ENCODE measurements around the gene USP10. TPM values are rescaled to one million over a fixed set of nuclear protein-coding genes. Genes with fewer than 3 reads are reported as not detected.
A peak's percentile ranks its signal among the peaks of the same experiment; 100 is the strongest.

The USP10 gene
- polyA plus RNA-seq, 3 donors, result 38.7 to 115 (median 90.9) TPM

DNA sequence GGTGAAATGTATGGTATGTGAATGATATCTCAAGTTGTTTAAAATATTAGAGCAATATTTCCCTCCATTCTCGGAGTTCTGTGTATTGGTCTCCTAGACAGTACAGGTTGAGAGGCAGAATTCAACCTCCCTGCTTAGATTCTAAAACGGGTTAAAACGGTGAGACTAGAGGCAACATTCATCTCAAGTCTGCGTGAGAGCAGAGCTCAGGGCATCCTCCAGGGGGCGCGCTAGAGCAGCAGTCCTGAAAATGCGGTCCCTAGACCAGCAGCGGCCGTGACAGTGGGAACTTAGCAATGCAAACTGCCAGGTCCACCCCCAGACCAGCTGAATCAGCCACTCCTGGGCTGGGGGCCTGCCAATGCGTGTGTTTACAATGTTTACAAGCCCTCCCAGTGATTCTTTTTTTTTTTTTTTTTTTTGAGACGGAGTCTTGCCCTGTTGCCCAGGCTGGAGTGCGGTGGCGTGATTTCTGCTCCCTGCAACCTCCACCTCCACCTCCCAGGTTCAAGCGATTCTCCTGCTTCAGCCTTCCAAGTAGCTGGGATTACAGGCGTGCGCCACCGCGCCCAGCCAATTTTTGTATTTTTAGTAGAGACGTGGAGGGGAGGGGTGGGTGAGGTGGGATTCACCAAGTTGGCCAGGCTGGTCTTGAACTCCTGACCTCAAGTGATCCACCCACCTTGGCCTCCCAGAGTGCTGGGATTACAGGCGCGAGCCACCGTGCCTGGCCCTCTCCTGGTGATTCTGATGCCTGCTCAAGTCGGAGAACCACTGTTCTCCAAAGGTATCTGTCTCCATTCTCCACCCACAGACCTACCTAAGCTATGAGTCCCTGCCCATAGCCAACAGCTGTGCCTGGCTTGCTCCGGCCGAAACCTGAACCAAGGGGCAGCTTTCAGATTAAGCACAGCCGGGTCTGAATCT lies 27.3 kb upstream of the USP10 start:
- Mint-ChIP-seq H3K27ac (no peak overlapping the region), H3K4me1 (peaks cover 16% of the 10 kb centered on the region), H3K36me3 (peaks cover 11 to 17% of the 10 kb centered on the region in 2 donors), H3K9me3 (no peaks in the 10 kb centered on the region), H3K27me3 (ENCODE audit: low read depth in 3 of 3) (peaks cover 0 to 11% (median 3%) of the 10 kb centered on the region in 3 donors), H3K4me3 (peak overlapping the region in 1 of 2 donors; percentile 42)
- WGBS (ENCODE audit: insufficient coverage), result 37% methylated on average over 16 of the region's 26 CpGs
- Histone ChIP-seq H3K27ac (ENCODE audit: low read depth in 1 of 2, low read length in 2 of 2) (no peak overlapping the region), H2AFZ (ENCODE audit: insufficient read depth, low read depth, low read length, poor library complexity, severe bottlenecking) (no peak overlapping the region), H4K20me1 (ENCODE audit: insufficient read depth, low read length) (peaks cover 8% of the 10 kb centered on the region), H3K4me2 (replicated peaks; ENCODE audit: extremely low read depth, low read length, poor library complexity, severe bottlenecking) (no peak overlapping the region), H3K4me1 (ENCODE audit: control insufficient read depth in 1 of 2, insufficient read depth in 2 of 2, low read length in 2 of 2) (peaks cover 4 to 12% of the 10 kb centered on the region in 2 donors), H3K4me3 (replicated peaks in 1 of 3; ENCODE audit: low read depth in 2 of 3, low read length in 3 of 3) (no peak overlapping the region), H3K9ac (ENCODE audit: insufficient read depth, low read length, poor library complexity, severe bottlenecking) (no peak overlapping the region), H3K36me3 (replicated peaks in 1 of 2; ENCODE audit: control insufficient read depth in 1 of 2, insufficient read depth in 2 of 2, low read length in 2 of 2) (peaks cover 3 to 12% of the 10 kb centered on the region in 2 donors), H3K9me3 (replicated peaks in 1 of 2; ENCODE audit: control insufficient read depth in 1 of 2, insufficient read depth in 1 of 2, low read length in 2 of 2) (no peaks in the 10 kb centered on the region), H3K27me3 (ENCODE audit: control insufficient read depth in 2 of 2, insufficient read depth in 2 of 2, low read length in 2 of 2) (no peaks in the 10 kb centered on the region), H3K79me2 (ENCODE audit: insufficient read depth, low read length) (no peaks in the 10 kb centered on the region)
- intact Hi-C loops (cut with micrococcal nuclease), result loop anchor here (1.0 to 10.0 kb wide), 3 partner anchors 52 to 302 kb away; no protein-coding TSS in a partner anchor
- DNase-seq, result peak; percentile 74 to 86 (median 80)
- peak; percentile 86 for TF ChIP-seq CTCF (IDR thresholded peaks at IDR 0.05)

GRCh38 chr16:84673203-84673535 lies 26.6 kb upstream of the USP10 start:
- H3K27ac Mint-ChIP-seq, result no peak overlapping the region
- no peaks in the 10 kb centered on the region for H3K79me2 ChIP-seq (ENCODE audit: insufficient read depth, low read length)
- no peaks in the 10 kb centered on the region for H3K9me3 ChIP-seq (replicated peaks in 1 of 2; ENCODE audit: control insufficient read depth in 1 of 2, insufficient read depth in 1 of 2, low read length in 2 of 2)
- peak in 2 of 3 donors; percentile 15 to 27 for DNase-seq
- no peak overlapping the region for H3K4me3 ChIP-seq (replicated peaks in 1 of 3; ENCODE audit: low read depth in 2 of 3, low read length in 3 of 3)
- TF ChIP-seq CTCF (IDR thresholded peaks at IDR 0.05), result no peak
- H3K4me1 ChIP-seq (ENCODE audit: control insufficient read depth in 1 of 2, insufficient read depth in 2 of 2, low read length in 2 of 2), result peaks cover 4 to 12% of the 10 kb centered on the region in 2 donors
- WGBS (ENCODE audit: insufficient coverage), result 66% methylated on average over 2 of the region's 3 CpGs
- no peaks in the 10 kb centered on the region for H3K27me3 ChIP-seq (ENCODE audit: control insufficient read depth in 2 of 2, insufficient read depth in 2 of 2, low read length in 2 of 2)
- no peak overlapping the region for H3K4me3 Mint-ChIP-seq
- peaks cover 0 to 6% of the 10 kb centered on the region in 2 donors for H3K36me3 ChIP-seq (replicated peaks in 1 of 2; ENCODE audit: control insufficient read depth in 1 of 2, insufficient read depth in 2 of 2, low read length in 2 of 2)
- H4K20me1 ChIP-seq (ENCODE audit: insufficient read depth, low read length), result peaks cover 1% of the 10 kb centered on the region
- peaks cover 0 to 11% (median 3%) of the 10 kb centered on the region in 3 donors for H3K27me3 Mint-ChIP-seq (ENCODE audit: low read depth in 3 of 3)
- peaks cover 4 to 11% of the 10 kb centered on the region in 2 donors for H3K36me3 Mint-ChIP-seq
- no peaks in the 10 kb centered on the region for H3K9me3 Mint-ChIP-seq
- no peak overlapping the region for H3K4me2 ChIP-seq (replicated peaks; ENCODE audit: extremely low read depth, low read length, poor library complexity, severe bottlenecking)
- intact Hi-C loops (cut with micrococcal nuclease), result loop anchor here in 1 of 2 donors (2.0 to 10.0 kb wide), 2 partner anchors 52 to 302 kb away; no protein-coding TSS in a partner anchor
- no peak overlapping the region for H2AFZ ChIP-seq (ENCODE audit: insufficient read depth, low read depth, low read length, poor library complexity, severe bottlenecking)
- no peak overlapping the region for H3K27ac ChIP-seq (ENCODE audit: low read depth in 1 of 2, low read length in 2 of 2)
- H3K9ac ChIP-seq (ENCODE audit: insufficient read depth, low read length, poor library complexity, severe bottlenecking), result no peak overlapping the region
- peaks cover 16% of the 10 kb centered on the region for H3K4me1 Mint-ChIP-seq
